Activated CD4-positive, alpha-beta T cell treated with anti-CD3 and anti-CD28 coated beads, Interleukin-2, amount 50 U/mL, for 24 hours (primary cell): ENCODE results near the gene ALPP.
"Not testable (repeated sequence)": the region's sequence is repeated elsewhere in the genome, so short reads cannot be mapped to it uniquely, and the experiment has no call there.

ENCODE experiments used
- DNase-seq, 2 donors: peaks; one replicate each; pipeline ENCODE4 v3.0.0-alpha.2; 2020; ENCODE audit warnings: low read depth in 1 of 2, low spot score in 1 of 2

Gene ALPP

DNA sequence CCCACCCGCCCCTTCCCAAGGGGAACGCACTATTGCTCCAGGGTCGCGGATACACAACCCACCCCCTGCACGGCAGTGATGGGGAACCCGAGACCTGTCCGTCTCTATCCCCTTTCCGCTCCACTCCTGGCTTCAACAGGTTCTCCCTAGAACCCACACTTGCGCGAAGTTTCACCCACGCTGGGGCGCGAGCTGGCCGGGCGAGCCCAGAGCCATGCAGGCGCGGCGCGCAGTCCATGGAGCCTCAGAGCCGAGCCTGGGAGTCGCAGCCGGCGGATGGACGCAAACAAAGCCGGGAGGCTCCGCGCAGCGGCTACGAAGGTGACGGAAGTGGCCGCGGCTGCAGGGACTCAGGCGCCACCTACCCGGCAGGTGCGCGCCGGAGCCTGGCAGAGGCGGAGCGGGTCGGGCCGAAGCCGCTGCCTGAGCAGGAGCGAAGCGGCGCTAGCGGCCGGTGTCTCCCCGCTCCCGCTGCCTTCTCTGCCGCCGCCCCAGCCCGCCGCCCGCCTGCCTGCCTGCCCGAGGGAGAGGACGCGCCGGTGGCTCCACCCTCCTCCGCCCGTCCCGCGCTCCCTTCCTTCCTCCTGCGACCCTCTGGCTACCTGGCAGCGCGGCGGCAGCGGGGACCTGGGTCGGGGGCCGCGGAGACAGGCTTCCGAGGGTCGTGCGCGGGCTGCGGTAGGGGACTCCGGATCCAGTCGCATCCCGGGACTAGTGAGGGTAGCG is 42.1 kb downstream of the ALPP start:
- no peak for DNase-seq

- no peak for DNase-seq
These were observed 42.7 kb downstream of the ALPP start for GRCh38 chr2:232421189-232421785.

DNA sequence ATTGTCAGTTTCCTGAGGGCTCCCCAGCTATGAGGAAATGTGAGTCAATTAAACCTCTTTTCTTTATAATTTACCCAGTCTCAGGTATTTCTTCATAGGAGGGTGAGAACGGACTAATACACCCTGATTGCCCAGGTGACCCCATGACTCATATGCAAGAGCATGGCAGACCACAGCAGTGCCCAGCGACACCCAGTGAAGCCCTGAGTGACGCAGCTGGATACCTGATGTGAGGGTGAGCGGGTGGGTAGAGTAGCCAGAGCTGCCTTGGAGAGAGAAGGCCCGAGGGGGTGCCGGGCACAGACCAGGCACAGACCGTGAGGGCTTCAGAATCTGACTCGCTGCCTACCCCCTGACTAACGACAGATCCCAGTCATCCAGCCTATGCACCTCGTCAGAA is 43.5 kb downstream of the ALPP start:
- no peak for DNase-seq

GRCh38 chr2:232422996-232423395 is 44.4 kb downstream of the ALPP start:
- not testable (repeated sequence) for DNase-seq

- DNase-seq = not testable (repeated sequence)
These were observed 44.9 kb downstream of the ALPP start for GRCh38 chr2:232423407-232423806.

DNA sequence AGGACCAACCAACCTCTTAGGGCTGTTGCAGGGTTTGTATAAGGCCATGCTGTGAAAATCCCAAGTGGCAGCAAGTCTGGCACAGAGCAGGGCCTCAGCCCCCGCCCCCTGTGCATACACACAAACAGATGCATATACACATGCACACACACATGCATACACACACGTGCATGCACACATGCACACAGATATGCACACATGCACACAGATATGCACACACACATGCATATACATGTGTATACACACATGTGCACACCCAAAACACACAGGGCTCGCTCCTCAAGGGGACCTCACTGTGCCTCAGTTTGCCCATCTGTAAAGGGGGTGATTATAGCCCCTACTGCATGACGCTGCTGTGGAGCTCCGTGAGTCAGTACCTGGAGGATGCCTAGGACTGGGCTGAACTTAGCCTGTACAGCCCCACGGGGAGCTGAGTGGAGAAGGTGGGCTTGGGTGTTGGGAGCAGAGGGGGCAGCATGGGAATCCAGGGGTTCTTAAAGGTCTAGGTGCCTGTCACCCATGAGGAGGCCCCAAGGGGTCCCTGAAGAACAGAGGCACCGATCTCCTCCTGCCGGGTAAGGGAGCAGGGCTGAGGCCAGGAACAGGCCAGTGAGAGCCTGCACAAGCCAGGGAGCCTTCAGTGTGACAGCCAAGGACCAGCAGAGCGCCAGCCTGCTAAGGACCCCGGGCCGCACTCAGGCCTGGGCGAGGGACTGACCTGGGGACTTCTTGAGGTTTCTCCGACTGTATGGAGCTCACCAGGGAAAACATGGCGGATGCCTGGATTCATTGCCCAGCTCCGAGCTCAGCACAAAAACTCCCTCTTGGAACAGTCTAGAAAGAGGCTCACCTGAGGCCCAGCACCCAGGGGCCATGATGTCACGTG is 53.4 kb downstream of the ALPP start:
- DNase-seq = no peak
